ENCODE data around the gene TIPIN. TPM values are rescaled to one million over a fixed set of nuclear protein-coding genes. Genes with fewer than 3 reads are reported as not detected.
"Not testable (repeated sequence)": the region's sequence is repeated elsewhere in the genome, so short reads cannot be mapped to it uniquely, and the experiment has no call there.

TIPIN gene
- polyA plus RNA-seq, 2 donors, result 6.3 to 7.7 TPM

GRCh38 chr15:66399276-66399675, 42.8 kb upstream of the TIPIN start:
- H3K27me3 ChIP-seq (ENCODE audit: control insufficient read depth in 1 of 2, insufficient read depth in 2 of 2, low read length in 2 of 2), result no peaks in the 10 kb centered on the region
- H3K36me3 ChIP-seq (ENCODE audit: control insufficient read depth in 2 of 2, insufficient read depth in 2 of 2, low read length in 1 of 2), result no peaks in the 10 kb centered on the region
- H3K4me3 ChIP-seq (ENCODE audit: low read depth in 1 of 2, low read length in 2 of 2), result no peak overlapping the region
- H3K27ac ChIP-seq (ENCODE audit: low read depth in 2 of 2, low read length in 1 of 2), result no peak overlapping the region
- WGBS, 2 donors, result 89 to 94% methylated on average over 8 of the region's 8 CpGs
- H3K9me3 ChIP-seq (ENCODE audit: control insufficient read depth in 2 of 2, insufficient read depth in 1 of 2, low read depth in 1 of 2, low read length in 1 of 2), result no peaks in the 10 kb centered on the region
- H3K4me1 ChIP-seq (ENCODE audit: control insufficient read depth in 2 of 2, insufficient read depth in 2 of 2, low read length in 1 of 2), result no peaks in the 10 kb centered on the region

GRCh38 chr15:66394915-66395314, 38.4 kb upstream of the TIPIN start:
- H3K9me3 ChIP-seq (ENCODE audit: control insufficient read depth in 2 of 2, insufficient read depth in 1 of 2, low read depth in 1 of 2, low read length in 1 of 2), result no peaks in the 10 kb centered on the region
- no peaks in the 10 kb centered on the region for H3K27me3 ChIP-seq (ENCODE audit: control insufficient read depth in 1 of 2, insufficient read depth in 2 of 2, low read length in 2 of 2)
- WGBS, 2 donors, result 96 to 100% methylated on average over 1 of the region's 1 CpG
- no peaks in the 10 kb centered on the region for H3K4me1 ChIP-seq (ENCODE audit: control insufficient read depth in 2 of 2, insufficient read depth in 2 of 2, low read length in 1 of 2)
- H3K4me3 ChIP-seq (ENCODE audit: low read depth in 1 of 2, low read length in 2 of 2), result no peak overlapping the region
- no peak overlapping the region for H3K27ac ChIP-seq (ENCODE audit: low read depth in 2 of 2, low read length in 1 of 2)
- H3K36me3 ChIP-seq (ENCODE audit: control insufficient read depth in 2 of 2, insufficient read depth in 2 of 2, low read length in 1 of 2), result no peaks in the 10 kb centered on the region

GRCh38 chr15:66394472-66394871, 38.0 kb upstream of the TIPIN start:
- Histone ChIP-seq H3K4me3 (ENCODE audit: low read depth in 1 of 2, low read length in 2 of 2) (no peak overlapping the region), H3K27ac (ENCODE audit: low read depth in 2 of 2, low read length in 1 of 2) (no peak overlapping the region), H3K4me1 (ENCODE audit: control insufficient read depth in 2 of 2, insufficient read depth in 2 of 2, low read length in 1 of 2) (no peaks in the 10 kb centered on the region), H3K27me3 (ENCODE audit: control insufficient read depth in 1 of 2, insufficient read depth in 2 of 2, low read length in 2 of 2) (no peaks in the 10 kb centered on the region), H3K36me3 (ENCODE audit: control insufficient read depth in 2 of 2, insufficient read depth in 2 of 2, low read length in 1 of 2) (no peaks in the 10 kb centered on the region), H3K9me3 (ENCODE audit: control insufficient read depth in 2 of 2, insufficient read depth in 1 of 2, low read depth in 1 of 2, low read length in 1 of 2) (no peaks in the 10 kb centered on the region)
- 98 to 100% methylated on average over 1 of the region's 1 CpG for WGBS, 2 donors

GRCh38 chr15:66393037-66393436, 36.6 kb upstream of the TIPIN start:
- not testable (repeated sequence) for H3K4me3 ChIP-seq (ENCODE audit: low read depth in 1 of 2, low read length in 2 of 2); H3K27me3 ChIP-seq (ENCODE audit: control insufficient read depth in 1 of 2, insufficient read depth in 2 of 2, low read length in 2 of 2); H3K27ac ChIP-seq (ENCODE audit: low read depth in 2 of 2, low read length in 1 of 2); H3K4me1 ChIP-seq (ENCODE audit: control insufficient read depth in 2 of 2, insufficient read depth in 2 of 2, low read length in 1 of 2); H3K36me3 ChIP-seq (ENCODE audit: control insufficient read depth in 2 of 2, insufficient read depth in 2 of 2, low read length in 1 of 2); H3K9me3 ChIP-seq (ENCODE audit: control insufficient read depth in 2 of 2, insufficient read depth in 1 of 2, low read depth in 1 of 2, low read length in 1 of 2)
- 95 to 100% methylated on average over 1 of the region's 1 CpG for WGBS, 2 donors

- Histone ChIP-seq H3K4me1 (ENCODE audit: control insufficient read depth in 2 of 2, insufficient read depth in 2 of 2, low read length in 1 of 2) (no peaks in the 10 kb centered on the region), H3K27ac (ENCODE audit: low read depth in 2 of 2, low read length in 1 of 2) (no peak overlapping the region)
These were observed 34.2 kb upstream of the TIPIN start for GRCh38 chr15:66390678-66391077.

GRCh38 chr15:66389859-66390381, 33.4 kb upstream of the TIPIN start:
- H3K4me1 ChIP-seq (ENCODE audit: control insufficient read depth in 2 of 2, insufficient read depth in 2 of 2, low read length in 1 of 2), result no peaks in the 10 kb centered on the region
- H3K9me3 ChIP-seq (ENCODE audit: control insufficient read depth in 2 of 2, insufficient read depth in 1 of 2, low read depth in 1 of 2, low read length in 1 of 2), result no peaks in the 10 kb centered on the region
- no peak overlapping the region for H3K27ac ChIP-seq (ENCODE audit: low read depth in 2 of 2, low read length in 1 of 2)
- H3K27me3 ChIP-seq (ENCODE audit: control insufficient read depth in 1 of 2, insufficient read depth in 2 of 2, low read length in 2 of 2), result no peaks in the 10 kb centered on the region
- no peak overlapping the region for H3K4me3 ChIP-seq (ENCODE audit: low read depth in 1 of 2, low read length in 2 of 2)
- H3K36me3 ChIP-seq (ENCODE audit: control insufficient read depth in 2 of 2, insufficient read depth in 2 of 2, low read length in 1 of 2), result no peaks in the 10 kb centered on the region

More at GRCh38 chr15:66390678-66391077, 34.2 kb upstream of the TIPIN start:
- no peaks in the 10 kb centered on the region for H3K9me3 ChIP-seq (ENCODE audit: control insufficient read depth in 2 of 2, insufficient read depth in 1 of 2, low read depth in 1 of 2, low read length in 1 of 2)
- H3K27me3 ChIP-seq (ENCODE audit: control insufficient read depth in 1 of 2, insufficient read depth in 2 of 2, low read length in 2 of 2), result no peaks in the 10 kb centered on the region
- H3K36me3 ChIP-seq (ENCODE audit: control insufficient read depth in 2 of 2, insufficient read depth in 2 of 2, low read length in 1 of 2), result no peaks in the 10 kb centered on the region
- no peak overlapping the region for H3K4me3 ChIP-seq (ENCODE audit: low read depth in 1 of 2, low read length in 2 of 2)
- WGBS, 2 donors, result 43 to 55% methylated on average over 1 of the region's 1 CpG

- H3K4me1 ChIP-seq (ENCODE audit: control insufficient read depth in 2 of 2, insufficient read depth in 2 of 2, low read length in 1 of 2), result no peaks in the 10 kb centered on the region
- WGBS, 2 donors, result 86 to 91% methylated on average over 13 to 14 of the region's 14 CpGs
- H3K27ac ChIP-seq (ENCODE audit: low read depth in 2 of 2, low read length in 1 of 2), result no peak overlapping the region
These were observed 32.8 kb upstream of the TIPIN start for GRCh38 chr15:66389098-66389858.

GRCh38 chr15:66388576-66388975, 32.1 kb upstream of the TIPIN start:
- 71 to 89% methylated on average over 5 of the region's 5 CpGs for WGBS, 2 donors
- H3K4me1 ChIP-seq (ENCODE audit: control insufficient read depth in 2 of 2, insufficient read depth in 2 of 2, low read length in 1 of 2), result no peaks in the 10 kb centered on the region
- no peaks in the 10 kb centered on the region for H3K9me3 ChIP-seq (ENCODE audit: control insufficient read depth in 2 of 2, insufficient read depth in 1 of 2, low read depth in 1 of 2, low read length in 1 of 2)
- peak overlapping the region in 1 of 2 donors; percentile 93 for H3K4me3 ChIP-seq (ENCODE audit: low read depth in 1 of 2, low read length in 2 of 2)
- H3K36me3 ChIP-seq (ENCODE audit: control insufficient read depth in 2 of 2, insufficient read depth in 2 of 2, low read length in 1 of 2), result no peaks in the 10 kb centered on the region
- H3K27ac ChIP-seq (ENCODE audit: low read depth in 2 of 2, low read length in 1 of 2), result no peak overlapping the region
- H3K27me3 ChIP-seq (ENCODE audit: control insufficient read depth in 1 of 2, insufficient read depth in 2 of 2, low read length in 2 of 2), result no peaks in the 10 kb centered on the region

More at GRCh38 chr15:66389098-66389858, 32.8 kb upstream of the TIPIN start:
- Histone ChIP-seq H3K27me3 (ENCODE audit: control insufficient read depth in 1 of 2, insufficient read depth in 2 of 2, low read length in 2 of 2) (no peaks in the 10 kb centered on the region), H3K4me3 (ENCODE audit: low read depth in 1 of 2, low read length in 2 of 2) (no peak overlapping the region), H3K9me3 (ENCODE audit: control insufficient read depth in 2 of 2, insufficient read depth in 1 of 2, low read depth in 1 of 2, low read length in 1 of 2) (no peaks in the 10 kb centered on the region), H3K36me3 (ENCODE audit: control insufficient read depth in 2 of 2, insufficient read depth in 2 of 2, low read length in 1 of 2) (no peaks in the 10 kb centered on the region)

GRCh38 chr15:66388043-66388363, 31.5 kb upstream of the TIPIN start:
- no peaks in the 10 kb centered on the region for H3K27me3 ChIP-seq (ENCODE audit: control insufficient read depth in 1 of 2, insufficient read depth in 2 of 2, low read length in 2 of 2)
- H3K27ac ChIP-seq (ENCODE audit: low read depth in 2 of 2, low read length in 1 of 2), result no peak overlapping the region
- H3K4me3 ChIP-seq (ENCODE audit: low read depth in 1 of 2, low read length in 2 of 2), result peak overlapping the region; percentile 89 to 93
- no peaks in the 10 kb centered on the region for H3K36me3 ChIP-seq (ENCODE audit: control insufficient read depth in 2 of 2, insufficient read depth in 2 of 2, low read length in 1 of 2)
- H3K9me3 ChIP-seq (ENCODE audit: control insufficient read depth in 2 of 2, insufficient read depth in 1 of 2, low read depth in 1 of 2, low read length in 1 of 2), result no peaks in the 10 kb centered on the region
- WGBS, 2 donors, result 7 to 21% methylated on average over 3 of the region's 3 CpGs
- no peaks in the 10 kb centered on the region for H3K4me1 ChIP-seq (ENCODE audit: control insufficient read depth in 2 of 2, insufficient read depth in 2 of 2, low read length in 1 of 2)
